ENCODE data around the gene WWC2.

The WWC2 gene

GRCh38 chr4:183241322-183241640, 142.2 kb downstream of the WWC2 start:
- Mint-ChIP-seq H3K4me1 (ENCODE audit: low read depth) (no peaks in the 10 kb centered on the region), H3K9me3 (no peaks in the 10 kb centered on the region), H3K27ac (no peak overlapping the region), H3K4me3 (no peak overlapping the region), H3K36me3 (ENCODE audit: low read depth) (peaks cover 23% of the 10 kb centered on the region), H3K27me3 (no peaks in the 10 kb centered on the region)
- intact Hi-C loops (cut with micrococcal nuclease): no loop called here

- Mint-ChIP-seq H3K9me3 (no peaks in the 10 kb centered on the region), H3K4me1 (ENCODE audit: low read depth) (no peaks in the 10 kb centered on the region), H3K4me3 (no peak overlapping the region), H3K36me3 (ENCODE audit: low read depth) (peaks cover 23% of the 10 kb centered on the region), H3K27me3 (no peaks in the 10 kb centered on the region), H3K27ac (no peak overlapping the region)
- intact Hi-C loops (cut with micrococcal nuclease): no loop called here
Measured at GRCh38 chr4:183241721-183242151, 142.7 kb downstream of the WWC2 start.

DNA sequence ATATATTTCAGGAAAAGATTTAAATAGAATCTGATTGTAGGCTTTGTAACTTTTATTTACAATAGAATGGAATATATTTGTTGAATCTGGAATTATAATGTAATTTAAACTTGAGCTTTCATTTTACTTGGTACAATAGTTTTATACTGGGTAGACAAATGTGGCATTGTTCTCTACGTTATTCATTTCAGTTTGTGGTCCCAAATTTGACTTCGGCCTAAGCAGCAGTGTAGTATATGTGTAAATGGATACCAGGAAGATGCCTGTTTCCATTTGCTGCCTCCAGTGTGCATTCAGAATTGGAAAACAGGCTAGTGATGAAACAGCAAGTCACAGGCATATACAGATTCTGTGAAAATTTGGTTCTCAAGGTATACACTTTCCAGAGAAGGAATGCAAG, 143.2 kb downstream of the WWC2 start:
- Mint-ChIP-seq H3K27me3 (no peaks in the 10 kb centered on the region), H3K27ac (no peak overlapping the region)
- intact Hi-C loops (cut with micrococcal nuclease): no loop called here

DNA sequence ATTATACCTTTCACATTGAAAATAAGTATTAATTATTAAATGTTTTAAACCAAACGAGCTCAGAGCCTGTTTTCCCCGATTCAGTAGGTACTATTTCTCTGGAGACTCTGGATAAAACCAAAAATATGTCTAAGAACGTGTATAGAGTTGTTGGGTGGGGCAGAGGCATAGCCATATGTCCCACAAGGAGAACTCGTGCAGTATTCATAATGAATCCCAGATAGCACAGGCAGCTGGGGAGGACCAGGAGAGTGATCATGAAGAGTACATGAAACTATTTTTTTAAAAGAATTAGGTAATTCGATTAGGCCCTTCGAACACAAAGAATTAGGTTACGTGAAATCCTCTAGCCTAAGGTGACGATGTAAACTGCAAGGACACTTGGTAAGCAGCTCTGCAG, 145.0 kb downstream of the WWC2 start:
- intact Hi-C loops (cut with micrococcal nuclease): no loop called here
- H3K27me3 Mint-ChIP-seq: no peaks in the 10 kb centered on the region
- H3K4me1 Mint-ChIP-seq (ENCODE audit: low read depth): no peaks in the 10 kb centered on the region
- H3K4me3 Mint-ChIP-seq: no peak overlapping the region
- no peaks in the 10 kb centered on the region for H3K9me3 Mint-ChIP-seq
- H3K27ac Mint-ChIP-seq: no peak overlapping the region
- peaks cover 17% of the 10 kb centered on the region for H3K36me3 Mint-ChIP-seq (ENCODE audit: low read depth)

More for the DNA sequence above, 143.2 kb downstream of the WWC2 start:
- Mint-ChIP-seq H3K9me3 (no peaks in the 10 kb centered on the region), H3K4me3 (no peak overlapping the region), H3K36me3 (ENCODE audit: low read depth) (peaks cover 23% of the 10 kb centered on the region), H3K4me1 (ENCODE audit: low read depth) (no peaks in the 10 kb centered on the region)

- Mint-ChIP-seq H3K36me3 (ENCODE audit: low read depth) (peaks cover 17% of the 10 kb centered on the region), H3K4me1 (ENCODE audit: low read depth) (no peaks in the 10 kb centered on the region), H3K9me3 (no peaks in the 10 kb centered on the region), H3K27ac (no peak overlapping the region), H3K27me3 (no peaks in the 10 kb centered on the region), H3K4me3 (no peak overlapping the region)
- intact Hi-C loops (cut with micrococcal nuclease): no loop called here
Measured at GRCh38 chr4:183244506-183244905, 145.4 kb downstream of the WWC2 start.

GRCh38 chr4:183248201-183248600, 149.1 kb downstream of the WWC2 start:
- Mint-ChIP-seq H3K27me3 (no peaks in the 10 kb centered on the region), H3K4me3 (no peak overlapping the region), H3K4me1 (ENCODE audit: low read depth) (no peaks in the 10 kb centered on the region), H3K9me3 (no peaks in the 10 kb centered on the region), H3K36me3 (ENCODE audit: low read depth) (peaks cover 22% of the 10 kb centered on the region), H3K27ac (no peak overlapping the region)
- intact Hi-C loops (cut with micrococcal nuclease): no loop called here

DNA sequence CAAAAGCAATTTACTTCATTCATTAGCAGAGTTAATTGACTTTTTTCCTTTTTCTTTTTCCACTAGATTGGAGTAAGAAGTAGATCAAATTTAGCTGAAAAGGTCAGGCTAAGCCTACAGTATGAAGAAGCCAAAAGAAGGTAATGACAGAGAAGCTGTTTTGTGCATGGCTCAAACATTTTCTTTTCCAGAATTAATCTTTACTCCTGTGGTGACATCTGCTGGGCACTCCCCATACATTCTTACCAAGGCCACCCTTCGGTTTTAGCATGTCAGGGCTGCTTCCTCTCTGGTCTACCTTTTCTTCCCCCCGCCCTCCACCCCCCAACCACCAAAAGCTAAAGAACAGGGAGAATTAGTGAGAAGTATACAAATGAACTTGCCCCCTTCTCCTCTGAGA, 150.8 kb downstream of the WWC2 start:
- Mint-ChIP-seq H3K4me3 (no peak overlapping the region), H3K27ac (no peak overlapping the region), H3K9me3 (no peaks in the 10 kb centered on the region), H3K27me3 (no peaks in the 10 kb centered on the region), H3K4me1 (ENCODE audit: low read depth) (no peaks in the 10 kb centered on the region), H3K36me3 (ENCODE audit: low read depth) (peaks cover 30% of the 10 kb centered on the region)
- intact Hi-C loops (cut with micrococcal nuclease): no loop called here

- no peak overlapping the region for H3K4me3 Mint-ChIP-seq
- H3K36me3 Mint-ChIP-seq (ENCODE audit: low read depth): peaks cover 21% of the 10 kb centered on the region
- no peaks in the 10 kb centered on the region for H3K4me1 Mint-ChIP-seq (ENCODE audit: low read depth)
- no peaks in the 10 kb centered on the region for H3K27me3 Mint-ChIP-seq
- intact Hi-C loops (cut with micrococcal nuclease): no loop called here
- no peaks in the 10 kb centered on the region for H3K9me3 Mint-ChIP-seq
- H3K27ac Mint-ChIP-seq: no peak overlapping the region
Measured at GRCh38 chr4:183250831-183251230, 151.8 kb downstream of the WWC2 start.

DNA sequence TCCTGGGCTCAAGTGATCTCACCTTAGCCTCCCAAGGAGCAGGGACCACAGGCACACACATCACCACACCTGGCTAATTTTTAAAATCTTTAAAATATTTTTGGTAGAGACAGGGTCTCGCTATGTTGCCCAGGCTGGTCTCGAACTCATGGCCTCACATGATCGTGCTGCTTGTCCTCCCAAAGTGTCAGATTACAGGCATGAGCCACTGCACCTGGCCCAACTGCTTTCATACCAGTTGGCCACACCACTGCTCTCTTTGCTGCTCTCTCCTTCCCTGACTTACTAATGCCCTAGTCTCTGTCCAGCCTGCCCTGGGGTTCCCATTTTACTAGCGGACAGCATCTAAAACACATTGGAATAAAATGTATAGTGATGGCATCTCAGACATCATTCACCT, 153.9 kb downstream of the WWC2 start:
- Mint-ChIP-seq H3K36me3 (ENCODE audit: low read depth) (peaks cover 18% of the 10 kb centered on the region), H3K27ac (no peak overlapping the region), H3K27me3 (no peaks in the 10 kb centered on the region), H3K9me3 (no peaks in the 10 kb centered on the region), H3K4me3 (no peak overlapping the region), H3K4me1 (ENCODE audit: low read depth) (peaks cover 5% of the 10 kb centered on the region)
- intact Hi-C loops (cut with micrococcal nuclease): no loop called here

DNA sequence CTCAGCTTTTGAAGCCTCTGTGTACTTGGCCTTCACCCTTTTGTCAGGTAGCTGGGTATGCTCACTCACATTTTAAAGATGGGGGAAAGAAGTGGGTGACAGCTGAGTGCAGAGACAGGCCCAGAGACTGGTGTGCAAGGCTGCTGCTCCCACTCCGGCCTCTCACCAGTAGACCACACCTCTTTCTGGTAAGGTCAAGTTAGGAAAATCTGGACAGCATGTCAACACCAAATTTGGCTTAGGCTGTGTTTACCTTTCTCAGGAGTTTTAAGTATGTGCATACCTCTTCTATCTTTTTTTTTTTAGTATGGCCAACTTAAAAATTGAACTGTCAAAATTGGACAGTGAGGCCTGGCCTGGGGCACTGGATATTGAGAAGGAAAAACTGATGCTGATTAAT, 154.4 kb downstream of the WWC2 start:
- Mint-ChIP-seq H3K27me3 (no peaks in the 10 kb centered on the region), H3K27ac (no peak overlapping the region), H3K9me3 (no peaks in the 10 kb centered on the region), H3K36me3 (ENCODE audit: low read depth) (peaks cover 18% of the 10 kb centered on the region), H3K4me3 (no peak overlapping the region), H3K4me1 (ENCODE audit: low read depth) (peaks cover 5% of the 10 kb centered on the region)
- intact Hi-C loops (cut with micrococcal nuclease): no loop called here

DNA sequence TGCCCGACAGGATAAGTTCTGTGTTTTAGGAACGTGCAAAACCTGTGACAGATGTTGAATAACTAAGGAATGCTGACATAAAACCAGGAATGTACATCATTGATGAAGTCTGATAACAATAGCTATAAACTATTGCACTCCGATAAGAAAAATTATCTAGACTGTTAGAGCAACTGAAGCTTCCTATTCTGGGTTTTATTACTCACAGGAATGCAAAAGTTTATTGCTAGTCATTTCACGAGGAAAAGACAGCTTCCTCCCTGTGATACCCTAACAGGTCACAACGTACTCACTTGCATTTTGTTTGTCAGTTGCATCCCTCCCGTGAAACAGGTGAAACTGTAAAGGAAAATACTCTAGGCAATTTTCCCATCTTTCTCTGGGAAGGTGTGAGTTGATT, 155.1 kb downstream of the WWC2 start:
- H3K9me3 Mint-ChIP-seq: no peaks in the 10 kb centered on the region
- no peak overlapping the region for H3K4me3 Mint-ChIP-seq
- intact Hi-C loops (cut with micrococcal nuclease): no loop called here
- H3K36me3 Mint-ChIP-seq (ENCODE audit: low read depth): peaks cover 18% of the 10 kb centered on the region
- peaks cover 5% of the 10 kb centered on the region for H3K4me1 Mint-ChIP-seq (ENCODE audit: low read depth)
- H3K27me3 Mint-ChIP-seq: no peaks in the 10 kb centered on the region
- H3K27ac Mint-ChIP-seq: no peak overlapping the region

DNA sequence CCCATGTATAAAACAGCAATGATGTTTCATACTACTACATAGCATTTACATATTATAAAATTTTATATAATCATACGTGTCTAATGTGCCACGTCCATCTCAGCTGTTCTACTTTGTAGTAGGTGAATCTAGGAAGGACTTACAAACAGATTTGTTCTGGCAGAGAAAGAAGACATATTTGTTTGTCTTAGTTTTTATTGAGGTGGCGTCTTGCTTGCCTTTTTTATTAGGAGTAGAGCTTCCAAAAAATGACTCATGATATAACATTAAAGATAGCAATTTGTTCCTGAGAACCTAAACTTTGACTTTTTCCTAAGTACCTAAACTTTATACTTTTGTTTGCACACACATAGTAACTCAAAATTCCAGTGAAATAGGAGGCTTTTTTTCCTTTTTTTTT, 156.4 kb downstream of the WWC2 start:
- intact Hi-C loops (cut with micrococcal nuclease): no loop called here
- H3K4me3 Mint-ChIP-seq: no peak overlapping the region
- peaks cover 5% of the 10 kb centered on the region for H3K4me1 Mint-ChIP-seq (ENCODE audit: low read depth)
- H3K27ac Mint-ChIP-seq: no peak overlapping the region
- no peaks in the 10 kb centered on the region for H3K27me3 Mint-ChIP-seq
- no peaks in the 10 kb centered on the region for H3K9me3 Mint-ChIP-seq
- peaks cover 18% of the 10 kb centered on the region for H3K36me3 Mint-ChIP-seq (ENCODE audit: low read depth)

DNA sequence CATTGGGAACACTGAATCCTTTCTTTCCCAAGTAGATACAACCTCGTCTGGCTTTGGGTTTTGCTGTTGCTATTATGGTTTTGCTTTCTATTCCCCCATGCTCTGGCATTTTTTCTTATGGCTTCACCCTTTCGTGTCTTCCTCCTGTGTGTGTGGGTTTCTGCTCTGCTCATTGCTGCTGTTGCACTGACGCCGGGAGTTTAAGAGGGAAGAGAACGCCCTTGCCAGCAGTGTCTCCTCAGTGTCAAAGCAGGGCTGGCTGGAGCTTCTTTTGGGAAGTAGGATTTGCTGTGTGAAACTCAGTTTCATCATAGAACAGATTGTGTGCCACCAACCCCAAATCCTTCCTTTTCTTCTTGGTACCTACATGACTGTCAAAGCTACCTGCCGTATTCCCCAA, 157.3 kb downstream of the WWC2 start:
- H3K4me1 Mint-ChIP-seq (ENCODE audit: low read depth): peaks cover 5% of the 10 kb centered on the region
- H3K9me3 Mint-ChIP-seq: no peaks in the 10 kb centered on the region
- H3K36me3 Mint-ChIP-seq (ENCODE audit: low read depth): peaks cover 26% of the 10 kb centered on the region
- H3K27me3 Mint-ChIP-seq: no peaks in the 10 kb centered on the region
- intact Hi-C loops (cut with micrococcal nuclease): loop anchor here (2.0 kb wide), 1 partner anchor 184 kb away; no protein-coding TSS in a partner anchor
- no peak overlapping the region for H3K27ac Mint-ChIP-seq
- no peak overlapping the region for H3K4me3 Mint-ChIP-seq

GRCh38 chr4:183256756-183257385, 157.8 kb downstream of the WWC2 start:
- intact Hi-C loops (cut with micrococcal nuclease): loop anchor here (2.0 kb wide), 1 partner anchor 184 kb away; no protein-coding TSS in a partner anchor
- Mint-ChIP-seq H3K36me3 (ENCODE audit: low read depth) (peaks cover 26% of the 10 kb centered on the region), H3K9me3 (no peaks in the 10 kb centered on the region), H3K4me1 (ENCODE audit: low read depth) (peaks cover 5% of the 10 kb centered on the region), H3K4me3 (no peak overlapping the region), H3K27ac (no peak overlapping the region), H3K27me3 (no peaks in the 10 kb centered on the region)

DNA sequence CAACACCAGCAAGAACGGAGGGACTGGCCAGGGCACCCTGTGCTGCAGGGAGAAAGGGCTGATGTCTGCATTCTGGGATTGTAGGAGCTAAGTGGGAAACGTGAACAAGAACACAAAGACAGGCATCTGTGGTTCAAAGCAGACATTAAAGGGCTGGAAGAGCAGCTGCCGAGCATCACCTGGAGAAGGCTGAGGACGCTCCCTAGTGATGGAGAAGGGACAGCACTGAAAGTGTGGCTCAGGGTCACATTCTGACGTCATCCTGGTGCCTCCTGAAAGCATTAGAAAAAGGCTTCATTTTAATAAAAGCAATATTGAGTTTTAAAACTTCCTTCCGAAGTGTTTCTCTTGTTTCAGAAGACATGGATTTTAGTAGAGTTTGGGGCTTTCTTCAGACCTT, 158.8 kb downstream of the WWC2 start:
- Mint-ChIP-seq H3K27ac (no peak overlapping the region), H3K27me3 (no peaks in the 10 kb centered on the region), H3K9me3 (no peaks in the 10 kb centered on the region), H3K4me3 (no peak overlapping the region), H3K36me3 (ENCODE audit: low read depth) (peaks cover 21% of the 10 kb centered on the region), H3K4me1 (ENCODE audit: low read depth) (peaks cover 9% of the 10 kb centered on the region)
- intact Hi-C loops (cut with micrococcal nuclease): loop anchor here (2.0 kb wide), 1 partner anchor 185 kb away; no protein-coding TSS in a partner anchor

Measured in dendritic cell treated with granulocyte-macrophage colony-stimulating factor and Interleukin-4, amounts not matched to agents 40 ng/mL and 50 ng/mL, for 4 days (primary cell).